NT2/D1 (cell line): ENCODE results near the gene GALNT9.
"Not testable (repeated sequence)": the region's sequence is repeated elsewhere in the genome, so short reads cannot be mapped to it uniquely, and the experiment has no call there.

Experiments
- DNase-seq: peaks from one replicate; pipeline ENCODE4 v3.0.0-alpha.2; 2011; ENCODE audit warnings: low read depth, low spot score
- H3K27me3 ChIP-seq: 2 replicates; pipeline ENCODE4 v1.6.0; 2011; ENCODE audit warnings: mild to moderate bottlenecking; ENCODE audit not compliant: insufficient read length, insufficient read depth
- H3K36me3 ChIP-seq: 2 replicates; pipeline ENCODE4 v1.6.1; 2011; ENCODE audit warnings: mild to moderate bottlenecking, low read length, mixed read lengths; ENCODE audit not compliant: insufficient read depth, insufficient read length
- H3K4me1 ChIP-seq: 2 replicates; pipeline ENCODE4 v1.5.1; 2011; ENCODE audit not compliant: insufficient read depth, insufficient read length
- H3K4me3 ChIP-seq: 2 replicates; pipeline ENCODE4 v1.5.1; 2011; ENCODE audit warnings: low read depth; ENCODE audit not compliant: insufficient read length
- H3K9ac ChIP-seq: 2 replicates; pipeline ENCODE4 v1.6.0; 2011; ENCODE audit warnings: low read depth; ENCODE audit not compliant: insufficient read length
- H3K9me3 ChIP-seq: 2 replicates; pipeline ENCODE4 v1.5.1; 2011; ENCODE audit warnings: mild to moderate bottlenecking, low read length; ENCODE audit not compliant: insufficient read depth
- SUZ12 ChIP-seq: IDR thresholded peaks from 2 replicates; pipeline ENCODE4 v1.6.1; 2011; ENCODE audit not compliant: insufficient read length, insufficient read depth; ENCODE audit errors: extremely low read depth
- YY1 ChIP-seq: IDR thresholded peaks from 2 replicates; pipeline ENCODE4 v1.6.1; 2011; ENCODE audit not compliant: insufficient read length, insufficient read depth
- ZNF274 ChIP-seq: IDR thresholded peaks from 2 replicates; pipeline ENCODE4 v1.6.1; 2011; ENCODE audit warnings: mild to moderate bottlenecking, low read depth, low read length

Gene GALNT9

DNA sequence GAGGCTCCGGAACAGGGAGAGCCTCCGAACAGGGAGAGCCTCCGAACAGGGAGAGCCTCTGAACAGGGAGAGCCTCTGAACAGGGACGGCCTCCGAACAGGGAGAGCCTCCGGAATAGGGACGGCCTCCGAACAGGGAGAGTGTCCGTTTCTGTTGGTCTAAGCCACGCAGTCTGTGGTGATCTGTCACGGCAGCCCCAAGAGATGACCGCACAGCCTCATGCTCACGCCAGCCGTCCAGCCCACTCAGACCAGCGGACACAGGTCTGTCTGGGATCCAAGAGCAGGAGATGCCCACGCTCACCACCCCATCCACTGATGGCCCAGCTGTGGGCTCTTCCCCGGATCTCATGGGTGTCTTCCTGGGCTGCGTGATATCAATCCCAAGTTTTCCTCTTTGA, 33.3 kb downstream of the GALNT9 start:
- TF ChIP-seq SUZ12: no peak
- no peak for TF ChIP-seq YY1
- no peak for TF ChIP-seq ZNF274
- Histone ChIP-seq H3K4me3 (no peak overlapping the region), H3K4me1 (no peaks in the 10 kb centered on the region), H3K27me3 (peaks cover 82% of the 10 kb centered on the region), H3K9ac (no peak overlapping the region), H3K9me3 (peaks cover 4% of the 10 kb centered on the region; the same call in 1 of the 2 replicates), H3K36me3 (no peaks in the 10 kb centered on the region)
- no peak for DNase-seq

- H3K36me3 ChIP-seq, H3K4me1 ChIP-seq, H3K9me3 ChIP-seq, DNase-seq, H3K9ac ChIP-seq, H3K4me3 ChIP-seq: not testable (repeated sequence)
- peaks cover 77% of the 10 kb centered on the region for H3K27me3 ChIP-seq
Observed at GRCh38 chr12:132295561-132295960, 33.8 kb downstream of the GALNT9 start.

- Histone ChIP-seq H3K9me3 (peaks cover 4% of the 10 kb centered on the region; the same call in 1 of the 2 replicates), H3K4me3 (no peak overlapping the region), H3K27me3 (peaks cover 78% of the 10 kb centered on the region), H3K9ac (no peak overlapping the region), H3K36me3 (no peaks in the 10 kb centered on the region), H3K4me1 (peaks cover 3% of the 10 kb centered on the region)
- DNase-seq: no peak
- TF ChIP-seq YY1: no peak
- no peak for TF ChIP-seq SUZ12
- TF ChIP-seq ZNF274: no peak
Observed at GRCh38 chr12:132295101-132295526, 34.3 kb downstream of the GALNT9 start.

- Histone ChIP-seq H3K9ac (no peak overlapping the region), H3K9me3 (peaks cover 4% of the 10 kb centered on the region; the same call in 1 of the 2 replicates), H3K36me3 (no peaks in the 10 kb centered on the region), H3K4me1 (peaks cover 10% of the 10 kb centered on the region), H3K27me3 (peaks cover 85% of the 10 kb centered on the region), H3K4me3 (no peak overlapping the region)
- TF ChIP-seq SUZ12 (no peak), YY1 (no peak), ZNF274 (no peak)
- DNase-seq: no peak
Observed at GRCh38 chr12:132294121-132295034, 35.0 kb downstream of the GALNT9 start.

- Histone ChIP-seq H3K9ac (no peak overlapping the region), H3K9me3 (peaks cover 4% of the 10 kb centered on the region; the same call in 1 of the 2 replicates), H3K36me3 (no peaks in the 10 kb centered on the region), H3K4me1 (peaks cover 13% of the 10 kb centered on the region), H3K4me3 (no peak overlapping the region), H3K27me3 (peaks cover 87% of the 10 kb centered on the region)
- no peak for TF ChIP-seq YY1
- TF ChIP-seq SUZ12: no peak
- no peak for TF ChIP-seq ZNF274
- DNase-seq: no peak
Observed at GRCh38 chr12:132292328-132293319, 36.8 kb downstream of the GALNT9 start.

GRCh38 chr12:132291402-132292175, 37.8 kb downstream of the GALNT9 start:
- H3K4me3 ChIP-seq: no peak overlapping the region
- H3K36me3 ChIP-seq: no peaks in the 10 kb centered on the region
- no peak for TF ChIP-seq YY1
- TF ChIP-seq ZNF274: no peak
- no peak for TF ChIP-seq SUZ12
- H3K9ac ChIP-seq: no peak overlapping the region
- peaks cover 4% of the 10 kb centered on the region; the same call in 1 of the 2 replicates for H3K9me3 ChIP-seq
- H3K27me3 ChIP-seq: peaks cover 77% of the 10 kb centered on the region
- peaks cover 17% of the 10 kb centered on the region for H3K4me1 ChIP-seq
- DNase-seq: no peak
